GM21526 (cell line): ENCODE results near the gene SAMD9L.
A peak's percentile ranks its signal among the peaks of the same experiment; 100 is the strongest.

Experiments used
- ATAC-seq: cut with Tn5 transposase; IDR thresholded peaks from one replicate; pipeline ENCODE4 v1.9.1; 2021; ENCODE audit warnings: moderate library complexity; ENCODE audit not compliant: unreplicated experiment, low FRiP score

SAMD9L gene

GRCh38 chr7:93148144-93148543 lies at the start of gene SAMD9L:
Gene SAMD9L, minus strand, starts transcription at chr7:93148385. Its CDS starts 12,414 bp downstream, at chr7:93135971.
- ATAC-seq = peak; percentile 63

GRCh38 chr7:93196336-93196735 lies 48.2 kb upstream of the SAMD9L start:
- no peak for ATAC-seq

GRCh38 chr7:93194386-93194785 lies 46.2 kb upstream of the SAMD9L start:
- ATAC-seq = no peak

GRCh38 chr7:93188870-93189634 lies 40.9 kb upstream of the SAMD9L start:
- no peak for ATAC-seq

- ATAC-seq = no peak
Observed at GRCh38 chr7:93185303-93186027, 37.3 kb upstream of the SAMD9L start.

GRCh38 chr7:93179173-93179572 lies 31.0 kb upstream of the SAMD9L start:
- ATAC-seq = no peak

- ATAC-seq = no peak
Observed at GRCh38 chr7:93178213-93178612, 30.0 kb upstream of the SAMD9L start.

GRCh38 chr7:93176992-93177580 lies 28.9 kb upstream of the SAMD9L start:
- ATAC-seq = no peak

GRCh38 chr7:93175219-93175618 lies 27.0 kb upstream of the SAMD9L start:
- no peak for ATAC-seq

GRCh38 chr7:93172683-93173082 lies 24.5 kb upstream of the SAMD9L start:
- ATAC-seq = no peak

GRCh38 chr7:93171606-93172226 lies 23.5 kb upstream of the SAMD9L start:
- ATAC-seq = no peak

GRCh38 chr7:93165447-93165846 lies 17.3 kb upstream of the SAMD9L start:
- ATAC-seq = peak; percentile 99

- no peak for ATAC-seq
Observed at GRCh38 chr7:93164766-93165165, 16.6 kb upstream of the SAMD9L start.

GRCh38 chr7:93161181-93161762 lies 13.1 kb upstream of the SAMD9L start:
- ATAC-seq = no peak

GRCh38 chr7:93160410-93160809 lies 12.2 kb upstream of the SAMD9L start:
- no peak for ATAC-seq

GRCh38 chr7:93159490-93159889 lies 11.3 kb upstream of the SAMD9L start:
- ATAC-seq = no peak

- ATAC-seq = no peak
Observed at GRCh38 chr7:93156884-93157283, 8.7 kb upstream of the SAMD9L start.

GRCh38 chr7:93150200-93150835 lies 2.1 kb upstream of the SAMD9L start:
- no peak for ATAC-seq

GRCh38 chr7:93148727-93149126 lies 542 bp upstream of the SAMD9L start:
- ATAC-seq = no peak

- ATAC-seq = peak; percentile 81
Observed at GRCh38 chr7:93147363-93147762, 822 bp downstream of the SAMD9L start.
